ENCODE results near the gene IFI27. TPM values are rescaled to one million over a fixed set of nuclear protein-coding genes. Genes with fewer than 3 reads are reported as not detected.

The IFI27 gene
- polyA plus RNA-seq, 1 of the 3 experiments (the other 2 are of a cell fraction), result 1.2 TPM

GRCh38 chr14:94103554-94104150 lies 6.9 kb upstream of the IFI27 start:
- Histone ChIP-seq H3F3A (replicated peaks; ENCODE audit: insufficient read depth) (no peaks in the 10 kb centered on the region), H3K27ac (ENCODE audit: low read depth in 2 of 2, low read length in 1 of 2) (no peak overlapping the region), H3K36me3 (replicated peaks in 1 of 2; ENCODE audit: control insufficient read depth in 1 of 2, insufficient read depth in 2 of 2, low read length in 1 of 2) (peaks cover 0 to 3% of the 10 kb centered on the region in 2 experiments), H3K79me2 (ENCODE audit: insufficient read depth) (no peaks in the 10 kb centered on the region), H3K4me1 (ENCODE audit: control insufficient read depth in 1 of 2, insufficient read depth in 2 of 2, low read depth in 1 of 2, low read length in 1 of 2) (peaks cover 0 to 11% of the 10 kb centered on the region in 2 experiments; a peak in 2 of 4 replicates), H4K20me1 (ENCODE audit: insufficient read depth) (no peaks in the 10 kb centered on the region), H3K9me2 (no peaks in the 10 kb centered on the region), H3K27me3 (ENCODE audit: insufficient read depth) (no peaks in the 10 kb centered on the region), H3K9ac (no peak overlapping the region), H2AFZ (ENCODE audit: low read depth) (no peak overlapping the region), H3K4me2 (no peak overlapping the region), H3K4me3 (ENCODE audit: low read depth in 2 of 2, low read length in 1 of 2) (no peak overlapping the region), H3K9me3 (no peaks in the 10 kb centered on the region)
- TF ChIP-seq GABPA (IDR thresholded peaks at IDR 0.05; ENCODE audit: low read depth), result no peak
- no peak for TF ChIP-seq FOSL2 (IDR thresholded peaks at IDR 0.05; ENCODE audit: borderline replicate concordance, low read depth)
- TF ChIP-seq NFIC (IDR thresholded peaks at IDR 0.05; ENCODE audit: borderline replicate concordance), result no peak
- TF ChIP-seq NRF1 (IDR thresholded peaks at IDR 0.05; ENCODE audit: low read depth, low read length), result no peak
- TF ChIP-seq MAX (IDR thresholded peaks at IDR 0.05; ENCODE audit: low read depth), result no peak
- TF ChIP-seq JUND (IDR thresholded peaks at IDR 0.05), result no peak
- no peak for TF ChIP-seq FOXM1 (IDR thresholded peaks at IDR 0.05; ENCODE audit: low read depth)
- TF ChIP-seq REST (IDR thresholded peaks at IDR 0.05; ENCODE audit: low read depth, low read length), result no peak
- TF ChIP-seq, protein P1, sequence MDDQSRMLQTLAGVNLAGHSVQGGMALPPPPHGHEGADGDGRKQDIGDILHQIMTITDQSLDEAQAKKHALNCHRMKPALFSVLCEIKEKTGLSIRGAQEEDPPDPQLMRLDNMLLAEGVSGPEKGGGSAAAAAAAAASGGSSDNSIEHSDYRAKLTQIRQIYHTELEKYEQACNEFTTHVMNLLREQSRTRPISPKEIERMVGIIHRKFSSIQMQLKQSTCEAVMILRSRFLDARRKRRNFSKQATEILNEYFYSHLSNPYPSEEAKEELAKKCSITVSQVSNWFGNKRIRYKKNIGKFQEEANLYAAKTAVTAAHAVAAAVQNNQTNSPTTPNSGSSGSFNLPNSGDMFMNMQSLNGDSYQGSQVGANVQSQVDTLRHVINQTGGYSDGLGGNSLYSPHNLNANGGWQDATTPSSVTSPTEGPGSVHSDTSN (IDR thresholded peaks at IDR 0.05), result no peak
- no peak for TF ChIP-seq SMC3 (IDR thresholded peaks at IDR 0.05; ENCODE audit: low read depth, low read length)
- TF ChIP-seq POLR2AphosphoS5 (IDR thresholded peaks at IDR 0.05; ENCODE audit: low read depth, low read length), result no peak
- TF ChIP-seq RCOR1 (IDR thresholded peaks at IDR 0.05; ENCODE audit: low read length), result no peak
- TF ChIP-seq GATA2 (CRISPR knock-in tag; IDR thresholded peaks at IDR 0.05), result no peak
- DNase-seq, result no peak
- WGBS (ENCODE audit: low lambda C conversion rate), result 85% methylated on average over 6 of the region's 7 CpGs
- ChIA-PET CTCF (no interaction called here), POLR2A (no interaction called here)

GRCh38 chr14:94104731-94105130 lies 5.8 kb upstream of the IFI27 start:
- H3K36me3 ChIP-seq (replicated peaks in 1 of 2; ENCODE audit: control insufficient read depth in 1 of 2, insufficient read depth in 2 of 2, low read length in 1 of 2), result peaks cover 0 to 3% of the 10 kb centered on the region in 2 experiments
- no peaks in the 10 kb centered on the region for H3F3A ChIP-seq (replicated peaks; ENCODE audit: insufficient read depth)
- H3K9ac ChIP-seq, result no peak overlapping the region
- H2AFZ ChIP-seq (ENCODE audit: low read depth), result no peak overlapping the region
- no peaks in the 10 kb centered on the region for H4K20me1 ChIP-seq (ENCODE audit: insufficient read depth)
- no peaks in the 10 kb centered on the region for H3K79me2 ChIP-seq (ENCODE audit: insufficient read depth)
- 94% methylated on average over 10 of the region's 10 CpGs for WGBS (ENCODE audit: low lambda C conversion rate)
- H3K9me2 ChIP-seq, result no peaks in the 10 kb centered on the region
- ChIA-PET CTCF (interaction anchor here (1.5 kb wide), 1 partner anchor 39 kb away, joined by 3 read pairs; no protein-coding TSS in a partner anchor), POLR2A (no interaction called here)
- H3K4me1 ChIP-seq (ENCODE audit: control insufficient read depth in 1 of 2, insufficient read depth in 2 of 2, low read depth in 1 of 2, low read length in 1 of 2), result peaks cover 0 to 11% of the 10 kb centered on the region in 2 experiments; a peak in 2 of 4 replicates
- H3K9me3 ChIP-seq, result no peaks in the 10 kb centered on the region
- no peak overlapping the region for H3K27ac ChIP-seq (ENCODE audit: low read depth in 2 of 2, low read length in 1 of 2)
- no peak overlapping the region for H3K4me2 ChIP-seq
- no peaks in the 10 kb centered on the region for H3K27me3 ChIP-seq (ENCODE audit: insufficient read depth)
- no peak for DNase-seq
- H3K4me3 ChIP-seq (ENCODE audit: low read depth in 2 of 2, low read length in 1 of 2), result no peak overlapping the region
- TF ChIP-seq CHD2 (IDR thresholded peaks at IDR 0.05; ENCODE audit: low read length, partially characterized antibody), result no peak
- no peak for TF ChIP-seq GABPA (IDR thresholded peaks at IDR 0.05; ENCODE audit: low read depth)
- no peak for TF ChIP-seq FOXM1 (IDR thresholded peaks at IDR 0.05; ENCODE audit: low read depth)
- TF ChIP-seq ZBTB33 (IDR thresholded peaks at IDR 0.05; ENCODE audit: borderline replicate concordance, low read depth), result no peak
- TF ChIP-seq ELF1 (IDR thresholded peaks at IDR 0.05), result no peak
- no peak for TF ChIP-seq TCF12 (IDR thresholded peaks at IDR 0.05)
- TF ChIP-seq JUND (IDR thresholded peaks at IDR 0.05), result no peak
- no peak for TF ChIP-seq MXI1 (IDR thresholded peaks at IDR 0.05; ENCODE audit: low read depth, low read length)
- TF ChIP-seq RCOR1 (IDR thresholded peaks at IDR 0.05; ENCODE audit: low read length), result no peak
- no peak for TF ChIP-seq EP300 (IDR thresholded peaks at IDR 0.05; ENCODE audit: borderline replicate concordance in 1 of 2, low read depth in 1 of 2, low read length in 1 of 2)
- TF ChIP-seq FOSL2 (IDR thresholded peaks at IDR 0.05; ENCODE audit: borderline replicate concordance, low read depth), result no peak
- TF ChIP-seq, protein P1 (IDR thresholded peaks at IDR 0.05), result no peak
